Muscle layer of colon (tissue), 2 donors: ENCODE data around the gene MAGOH.

Experiments used
- H3K27ac ChIP-seq: one replicate; pipeline ENCODE4 v1.7.0; 2013; ENCODE audit warnings: low read depth, mild to moderate bottlenecking, low read length, moderate library complexity
- H3K27me3 ChIP-seq, 2 donors: one replicate each; pipeline ENCODE4 v1.7.0; 2013; ENCODE audit warnings: low read length in 2 of 2, mild to moderate bottlenecking in 2 of 2; ENCODE audit not compliant: insufficient read depth in 2 of 2, control insufficient read depth in 1 of 2
- H3K36me3 ChIP-seq: one replicate; pipeline ENCODE4 v1.7.0; 2013; ENCODE audit warnings: mild to moderate bottlenecking, low read length; ENCODE audit not compliant: insufficient read depth
- H3K4me1 ChIP-seq: one replicate; pipeline ENCODE4 v1.7.0; 2013; ENCODE audit warnings: mild to moderate bottlenecking, low read length; ENCODE audit not compliant: insufficient read depth
- H3K4me3 ChIP-seq, 2 donors: one replicate each; pipeline ENCODE4 v1.7.0; 2013; ENCODE audit warnings: low read length in 2 of 2, low read depth in 1 of 2, mild to moderate bottlenecking in 1 of 2, moderate library complexity in 1 of 2
- H3K9ac ChIP-seq: one replicate; pipeline ENCODE4 v1.7.0; 2013; ENCODE audit warnings: low read length
- H3K9me3 ChIP-seq: one replicate; pipeline ENCODE4 v1.7.0; 2013; ENCODE audit warnings: mild to moderate bottlenecking, low read length
- donor health status: abdominal sarcoma.
- donor health status: Adenocarcinoma of cecum.

Gene MAGOH

GRCh38 chr1:53277326-53277725 lies 39.0 kb upstream of the MAGOH start:
- H3K9me3 ChIP-seq, result no peaks in the 10 kb centered on the region
- peaks cover 0 to 4% of the 10 kb centered on the region in 2 donors for H3K27me3 ChIP-seq
- H3K9ac ChIP-seq, result no peak overlapping the region
- H3K4me3 ChIP-seq, result no peak overlapping the region
- no peaks in the 10 kb centered on the region for H3K36me3 ChIP-seq
- H3K4me1 ChIP-seq, result no peaks in the 10 kb centered on the region
- H3K27ac ChIP-seq, result no peak overlapping the region

GRCh38 chr1:53276902-53277281 lies 38.6 kb upstream of the MAGOH start:
- Histone ChIP-seq H3K4me3 (no peak overlapping the region), H3K9ac (no peak overlapping the region), H3K4me1 (no peaks in the 10 kb centered on the region), H3K27ac (no peak overlapping the region), H3K27me3 (peaks cover 0 to 4% of the 10 kb centered on the region in 2 donors), H3K9me3 (no peaks in the 10 kb centered on the region), H3K36me3 (no peaks in the 10 kb centered on the region)

GRCh38 chr1:53276153-53276901 lies 38.0 kb upstream of the MAGOH start:
- Histone ChIP-seq H3K9ac (no peak overlapping the region), H3K27ac (no peak overlapping the region), H3K9me3 (no peaks in the 10 kb centered on the region), H3K4me1 (no peaks in the 10 kb centered on the region), H3K4me3 (no peak overlapping the region), H3K36me3 (no peaks in the 10 kb centered on the region), H3K27me3 (peaks cover 0 to 4% of the 10 kb centered on the region in 2 donors)

GRCh38 chr1:53275566-53275965 lies 37.2 kb upstream of the MAGOH start:
- H3K4me1 ChIP-seq, result no peaks in the 10 kb centered on the region
- no peak overlapping the region for H3K4me3 ChIP-seq
- peaks cover 0 to 4% of the 10 kb centered on the region in 2 donors for H3K27me3 ChIP-seq
- H3K9me3 ChIP-seq, result no peaks in the 10 kb centered on the region
- H3K9ac ChIP-seq, result no peak overlapping the region
- H3K36me3 ChIP-seq, result no peaks in the 10 kb centered on the region
- no peak overlapping the region for H3K27ac ChIP-seq

GRCh38 chr1:53274541-53275185 lies 36.3 kb upstream of the MAGOH start:
- no peaks in the 10 kb centered on the region for H3K9me3 ChIP-seq
- H3K9ac ChIP-seq, result no peak overlapping the region
- no peaks in the 10 kb centered on the region for H3K4me1 ChIP-seq
- peaks cover 0 to 4% of the 10 kb centered on the region in 2 donors for H3K27me3 ChIP-seq
- H3K36me3 ChIP-seq, result no peaks in the 10 kb centered on the region
- no peak overlapping the region for H3K4me3 ChIP-seq
- H3K27ac ChIP-seq, result no peak overlapping the region

GRCh38 chr1:53274026-53274425 lies 35.7 kb upstream of the MAGOH start:
- Histone ChIP-seq H3K9ac (no peak overlapping the region), H3K4me1 (no peaks in the 10 kb centered on the region), H3K27ac (no peak overlapping the region), H3K9me3 (no peaks in the 10 kb centered on the region), H3K27me3 (peaks cover 0 to 4% of the 10 kb centered on the region in 2 donors), H3K36me3 (no peaks in the 10 kb centered on the region), H3K4me3 (no peak overlapping the region)

GRCh38 chr1:53273526-53273925 lies 35.2 kb upstream of the MAGOH start:
- no peaks in the 10 kb centered on the region for H3K9me3 ChIP-seq
- H3K9ac ChIP-seq, result no peak overlapping the region
- peaks cover 0 to 4% of the 10 kb centered on the region in 2 donors for H3K27me3 ChIP-seq
- no peak overlapping the region for H3K27ac ChIP-seq
- H3K4me1 ChIP-seq, result no peaks in the 10 kb centered on the region
- no peaks in the 10 kb centered on the region for H3K36me3 ChIP-seq
- no peak overlapping the region for H3K4me3 ChIP-seq

GRCh38 chr1:53272349-53272748 lies 34.0 kb upstream of the MAGOH start:
- H3K9ac ChIP-seq, result no peak overlapping the region
- H3K4me3 ChIP-seq, result no peak overlapping the region
- H3K9me3 ChIP-seq, result no peaks in the 10 kb centered on the region
- H3K4me1 ChIP-seq, result no peaks in the 10 kb centered on the region
- no peak overlapping the region for H3K27ac ChIP-seq
- H3K27me3 ChIP-seq, result no peaks in the 10 kb centered on the region
- no peaks in the 10 kb centered on the region for H3K36me3 ChIP-seq

- no peak overlapping the region for H3K4me3 ChIP-seq
- no peaks in the 10 kb centered on the region for H3K36me3 ChIP-seq
- no peak overlapping the region for H3K27ac ChIP-seq
- no peak overlapping the region for H3K9ac ChIP-seq
- H3K9me3 ChIP-seq, result no peaks in the 10 kb centered on the region
- H3K4me1 ChIP-seq, result no peaks in the 10 kb centered on the region
- no peaks in the 10 kb centered on the region for H3K27me3 ChIP-seq
These were observed 33.2 kb upstream of the MAGOH start for GRCh38 chr1:53271446-53272090.

GRCh38 chr1:53270873-53271272 lies 32.6 kb upstream of the MAGOH start:
- no peaks in the 10 kb centered on the region for H3K27me3 ChIP-seq
- H3K9me3 ChIP-seq, result no peaks in the 10 kb centered on the region
- H3K4me1 ChIP-seq, result no peaks in the 10 kb centered on the region
- no peak overlapping the region for H3K27ac ChIP-seq
- no peak overlapping the region for H3K4me3 ChIP-seq
- H3K36me3 ChIP-seq, result no peaks in the 10 kb centered on the region
- no peak overlapping the region for H3K9ac ChIP-seq

- Histone ChIP-seq H3K4me3 (no peak overlapping the region), H3K36me3 (no peaks in the 10 kb centered on the region), H3K27me3 (no peaks in the 10 kb centered on the region), H3K9me3 (no peaks in the 10 kb centered on the region), H3K27ac (no peak overlapping the region), H3K4me1 (no peaks in the 10 kb centered on the region), H3K9ac (no peak overlapping the region)
These were observed 31.8 kb upstream of the MAGOH start for GRCh38 chr1:53270107-53270506.
